Activated naive CD4-positive, alpha-beta T cell treated with anti-CD3 and anti-CD28 coated beads, Interleukin-2, amount 50 U/mL, for 16 hours (primary cell): ENCODE data around the gene NPHP4.
"Not testable (repeated sequence)": the region's sequence is repeated elsewhere in the genome, so short reads cannot be mapped to it uniquely, and the experiment has no call there.

Experiments used
- DNase-seq: peaks from one replicate; pipeline ENCODE4 v3.0.0-alpha.2; 2020

Gene NPHP4

DNA sequence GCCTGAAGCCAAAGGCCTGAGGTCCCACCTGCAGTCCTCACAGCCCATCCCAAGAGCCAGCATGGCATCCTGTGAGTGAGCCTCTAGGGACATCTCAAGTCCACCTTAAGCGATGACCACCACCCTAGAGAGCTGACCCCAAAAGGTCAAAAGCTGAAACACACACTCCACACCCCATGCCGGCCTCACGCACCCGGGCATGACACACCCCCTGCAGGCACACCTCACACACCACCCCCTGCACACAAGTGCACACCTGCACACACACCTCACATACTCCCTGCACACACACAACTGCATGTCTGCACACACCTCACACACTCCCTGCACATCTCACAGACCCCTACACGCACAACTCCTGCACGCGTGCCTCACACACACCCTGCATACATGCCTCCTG is 118.7 kb downstream of the NPHP4 start:
- no peak for DNase-seq

DNA sequence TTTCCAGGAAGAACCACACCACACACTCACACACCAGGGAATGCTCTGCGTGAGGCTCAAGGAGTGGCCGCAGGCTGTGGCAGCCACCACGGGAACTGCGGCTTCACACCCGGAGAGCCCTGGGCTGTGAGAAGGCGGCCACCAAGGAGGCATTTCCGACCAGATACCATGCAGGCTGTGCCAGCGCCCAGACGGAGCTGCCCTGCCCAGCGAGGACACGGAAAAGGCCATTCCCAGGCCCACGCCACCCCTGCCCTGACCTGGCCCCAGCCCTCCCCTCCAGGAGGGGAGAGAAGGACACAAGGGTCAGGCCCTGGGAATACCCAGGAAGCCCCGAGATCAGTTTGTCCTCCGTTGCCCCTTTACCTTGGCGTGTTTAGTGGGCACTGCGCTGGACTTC is 119.3 kb downstream of the NPHP4 start:
- DNase-seq, result no peak

DNA sequence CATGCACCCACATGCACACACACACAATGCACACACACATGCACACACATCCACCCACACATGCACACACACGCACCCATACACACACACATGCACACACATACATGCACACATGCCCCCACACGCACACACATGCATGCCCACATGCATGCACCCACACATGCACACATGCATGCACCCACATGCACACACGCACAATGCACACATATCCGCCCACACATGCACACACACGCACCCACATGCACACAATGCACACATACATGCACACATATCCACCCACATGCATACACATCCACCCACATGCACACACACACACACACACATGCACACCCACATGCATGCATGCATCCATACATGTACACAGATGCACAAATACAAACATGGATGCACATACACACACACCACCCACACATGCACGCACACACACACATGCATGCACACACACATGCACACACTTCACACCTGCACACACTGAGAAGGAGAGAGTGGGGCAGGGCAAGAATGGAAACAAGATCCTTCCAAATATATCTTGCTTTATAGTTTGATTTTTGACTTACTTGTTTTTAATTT is 123.2 kb downstream of the NPHP4 start:
- DNase-seq, result no peak

DNA sequence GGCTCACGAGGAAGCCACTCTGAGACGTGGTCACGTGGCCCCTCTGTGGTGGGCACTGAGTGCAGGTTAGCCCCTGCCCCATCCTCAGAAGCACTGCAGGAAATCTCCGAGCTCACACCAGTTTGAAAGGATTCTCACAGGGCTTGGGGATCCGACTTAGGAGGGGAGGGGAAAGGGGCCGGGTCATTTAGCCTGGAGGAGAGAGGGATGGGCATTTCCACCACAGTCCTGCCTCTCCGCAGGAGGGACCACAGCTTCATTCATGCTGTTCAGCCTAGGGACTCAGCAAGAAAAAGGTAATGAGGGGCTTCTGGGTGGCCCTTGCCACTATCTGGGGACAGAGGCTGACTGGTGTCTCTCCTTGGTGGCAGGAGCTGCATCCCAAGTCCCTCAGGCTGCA is 126.5 kb downstream of the NPHP4 start:
- no peak for DNase-seq

DNA sequence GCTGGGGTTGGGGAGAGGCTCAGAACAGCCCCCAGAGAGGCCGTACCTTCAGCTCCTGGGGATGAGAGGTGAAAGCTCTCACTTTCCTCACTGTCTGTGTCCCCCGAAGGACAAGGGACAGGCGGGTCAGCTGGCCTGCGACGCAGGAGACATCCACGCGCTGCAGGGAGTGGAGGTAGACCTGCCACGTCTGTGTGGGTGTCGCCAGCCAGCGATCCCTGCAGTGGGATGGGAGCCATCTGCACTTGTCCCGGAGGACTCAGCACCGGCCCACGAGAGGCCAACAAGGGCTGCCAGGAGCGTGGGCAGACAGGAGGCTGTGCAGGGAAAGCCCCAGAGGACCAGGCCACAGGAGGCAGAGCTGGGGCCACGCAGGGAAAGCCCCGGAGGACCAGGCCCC is 127.2 kb downstream of the NPHP4 start:
- no peak for DNase-seq

DNA sequence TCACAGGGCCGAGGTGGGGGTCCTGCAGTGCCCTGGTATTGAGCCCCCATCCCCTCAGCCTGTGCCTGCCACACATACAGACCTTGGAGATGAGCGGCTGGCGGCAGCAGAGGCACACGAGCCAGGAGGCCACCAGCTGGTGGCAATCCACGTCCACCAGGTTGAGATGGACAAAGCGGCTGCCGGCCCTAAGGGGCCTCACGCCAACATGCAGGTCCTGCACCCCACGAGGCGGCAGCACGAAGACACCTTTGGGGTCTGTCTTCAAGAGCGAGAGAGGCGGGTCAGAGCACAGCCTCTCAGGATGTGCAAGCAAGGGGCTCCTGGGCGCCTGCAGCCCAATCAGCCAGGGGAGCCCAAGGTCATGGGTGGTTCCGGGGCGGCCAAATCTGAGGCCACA is 128.0 kb downstream of the NPHP4 start:
- DNase-seq, result no peak

DNA sequence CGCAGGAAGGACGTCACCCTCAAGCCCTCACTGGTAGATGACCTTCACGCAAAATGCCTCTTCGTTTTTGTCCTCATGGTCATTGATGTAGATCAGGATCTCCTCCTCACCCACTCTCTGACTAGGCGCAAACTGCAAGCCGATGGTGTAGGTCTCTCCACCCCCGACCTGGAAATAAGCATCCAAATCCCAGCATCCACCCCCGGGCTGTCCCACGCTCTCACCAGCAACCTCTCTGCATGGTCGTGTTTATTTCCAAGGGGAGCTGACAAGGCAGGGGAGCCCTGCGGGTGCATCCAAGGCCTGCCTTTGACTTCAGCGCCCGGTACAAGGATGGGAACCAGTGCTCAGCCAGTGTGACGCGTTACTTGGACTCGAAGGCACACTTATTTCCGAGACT is 129.0 kb downstream of the NPHP4 start:
- no peak for DNase-seq

DNA sequence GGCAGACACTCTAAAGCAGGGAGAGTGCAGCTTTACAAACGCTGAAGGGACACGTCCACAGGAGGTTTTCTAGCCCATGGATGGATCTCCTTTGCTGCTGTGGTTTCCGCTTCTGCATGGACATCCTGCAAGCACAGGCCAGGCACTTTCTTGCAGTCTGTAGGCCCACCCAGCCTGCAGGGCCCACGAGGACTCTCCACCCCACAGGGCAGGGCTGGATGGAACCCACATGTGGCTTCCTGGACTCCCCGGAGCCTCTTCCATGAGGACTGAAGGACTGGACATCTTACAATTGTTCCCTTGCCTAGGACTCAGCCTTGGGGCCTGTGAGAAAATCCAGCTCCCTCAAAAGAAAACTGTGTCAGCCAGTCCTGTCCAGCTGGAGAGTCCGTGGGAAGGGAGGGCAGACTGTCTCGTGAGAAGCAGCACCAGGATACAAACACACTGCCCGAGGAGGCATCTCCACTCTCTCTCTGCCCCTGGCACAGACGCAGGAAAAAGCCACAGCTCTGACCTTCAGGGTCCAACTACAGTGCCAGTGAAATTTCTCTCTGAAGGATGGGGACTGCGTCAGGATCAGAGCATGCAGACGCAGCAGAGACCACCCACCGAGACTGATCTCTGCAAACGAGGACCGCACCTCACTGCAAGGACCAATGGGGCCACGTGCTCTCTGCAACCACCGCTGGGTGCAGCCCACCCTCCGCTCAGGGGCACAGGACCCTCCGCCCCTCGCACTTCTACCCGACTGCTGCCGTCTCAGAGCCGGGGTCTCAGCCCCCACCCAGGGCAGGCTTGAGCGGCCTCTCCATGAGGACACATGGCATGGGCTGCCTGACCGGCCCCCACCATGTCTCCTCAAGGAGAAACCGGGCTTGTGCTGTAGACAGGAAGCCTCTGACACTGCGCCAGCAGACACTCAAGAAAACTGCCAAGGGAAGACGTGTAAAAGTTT is 130.1 kb downstream of the NPHP4 start:
- no peak for DNase-seq

DNA sequence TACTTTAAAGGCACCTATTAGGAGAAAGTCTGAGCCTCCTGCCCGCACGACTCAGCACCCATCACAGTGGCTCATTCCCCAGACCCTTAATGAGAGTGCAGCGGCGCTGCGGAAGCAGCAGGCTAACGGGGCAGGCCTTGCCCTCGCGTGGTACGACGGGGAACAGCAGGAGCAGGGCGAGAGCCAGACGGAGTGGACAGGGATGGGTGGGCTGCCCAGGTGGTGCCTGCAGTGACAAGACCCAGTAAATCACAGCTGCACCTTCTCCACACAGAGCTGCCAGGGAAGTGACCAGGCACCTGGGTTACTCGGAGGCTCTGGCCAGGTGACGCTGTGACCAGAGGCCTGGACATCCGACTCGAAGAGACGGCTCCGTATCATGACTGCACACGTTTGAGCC is 131.9 kb downstream of the NPHP4 start:
- DNase-seq, result no peak

DNA sequence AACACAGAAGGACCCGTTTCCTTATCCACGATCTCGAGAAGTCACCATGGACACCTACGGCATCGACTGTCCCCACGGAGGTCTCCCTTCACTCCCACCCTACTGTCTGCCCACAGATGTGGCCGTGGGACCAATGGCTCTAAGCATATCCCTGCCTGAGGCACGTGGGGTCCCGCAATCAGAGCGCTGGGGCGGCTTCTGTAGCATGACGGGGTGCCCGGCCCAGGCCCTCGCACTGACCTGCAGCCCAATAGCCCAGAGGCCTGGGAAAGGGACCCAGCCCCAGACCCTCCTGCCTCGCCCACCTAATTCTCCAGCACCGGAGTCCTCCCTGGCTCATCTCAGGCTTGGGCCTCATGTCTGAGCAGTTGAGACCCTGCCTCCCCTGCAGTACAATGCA is 132.5 kb downstream of the NPHP4 start:
- DNase-seq, result no peak

DNA sequence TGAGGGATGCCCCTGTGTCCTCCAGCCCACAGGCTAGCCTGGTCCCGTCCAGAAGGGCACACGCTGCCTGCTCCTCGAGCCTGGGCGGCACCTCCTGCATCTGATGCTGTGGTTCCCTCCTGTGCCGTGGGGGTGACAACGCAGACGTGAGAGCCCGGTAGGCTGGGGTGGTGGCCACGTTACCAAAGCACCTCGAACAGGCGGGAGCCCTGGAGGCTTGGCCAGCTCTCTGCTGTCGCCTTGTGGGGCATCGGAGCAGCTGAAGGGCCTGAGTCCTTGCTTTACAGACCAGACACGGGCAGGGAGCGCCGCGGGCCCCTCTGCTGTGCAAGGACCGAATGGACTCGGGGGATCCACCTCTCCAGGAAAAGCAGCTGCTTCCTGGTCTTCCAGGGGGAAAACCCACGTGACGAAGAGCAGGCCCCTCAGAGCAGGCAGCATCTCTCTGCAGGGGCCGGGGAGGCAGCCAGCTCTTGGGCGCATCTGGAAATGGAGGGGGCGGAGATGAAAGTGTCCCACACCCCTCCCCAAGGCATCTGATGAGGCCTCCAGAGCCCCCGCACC is 133.3 kb downstream of the NPHP4 start:
- DNase-seq, result no peak

DNA sequence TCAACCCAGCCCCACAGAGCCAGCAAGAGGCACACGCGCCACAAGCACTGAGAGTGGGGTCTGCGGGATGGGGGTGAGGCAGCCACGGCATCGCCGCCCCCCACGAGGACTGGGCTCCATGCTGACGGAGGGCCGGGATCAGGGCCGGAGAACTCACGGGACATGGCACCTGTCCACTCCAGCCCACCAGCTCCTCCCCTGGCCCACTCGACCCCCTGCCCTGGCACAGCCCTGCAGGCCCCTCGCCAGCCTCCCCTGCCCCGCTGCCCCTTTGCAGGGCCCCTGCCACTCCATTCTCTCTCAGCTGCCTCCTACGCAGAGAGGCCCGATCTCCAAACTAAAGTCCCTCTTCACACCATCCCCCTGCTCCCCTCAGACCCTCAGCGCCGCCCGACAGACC is 134.0 kb downstream of the NPHP4 start:
- no peak for DNase-seq

DNA sequence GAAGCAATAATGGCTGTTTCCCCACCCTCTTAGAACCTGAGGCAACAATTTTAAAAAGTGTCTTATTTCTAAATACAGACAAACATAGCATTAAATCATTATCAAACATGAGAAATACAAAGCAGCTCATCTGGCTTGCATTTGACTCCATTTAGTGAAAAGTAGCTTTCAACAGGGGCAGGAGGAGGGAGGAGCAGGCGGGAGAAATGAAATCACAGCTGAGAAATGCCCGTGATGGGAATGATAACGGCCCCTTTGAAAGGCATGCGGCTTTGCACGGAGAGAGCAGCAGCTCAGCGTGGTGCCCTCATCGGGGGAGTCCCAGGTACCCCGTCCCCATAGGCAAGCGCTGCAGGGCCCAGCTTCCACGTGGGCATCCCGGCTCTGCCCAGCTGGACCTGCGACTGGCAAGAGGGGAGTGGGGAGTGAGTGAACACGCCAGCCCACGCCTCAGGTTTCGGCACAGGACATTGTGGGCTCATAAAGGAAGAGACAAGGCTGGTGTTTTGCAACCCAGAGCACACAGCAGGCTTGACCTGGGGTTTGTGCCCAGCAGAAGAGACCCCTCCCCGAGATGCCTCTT is 134.6 kb downstream of the NPHP4 start:
- no peak for DNase-seq

DNA sequence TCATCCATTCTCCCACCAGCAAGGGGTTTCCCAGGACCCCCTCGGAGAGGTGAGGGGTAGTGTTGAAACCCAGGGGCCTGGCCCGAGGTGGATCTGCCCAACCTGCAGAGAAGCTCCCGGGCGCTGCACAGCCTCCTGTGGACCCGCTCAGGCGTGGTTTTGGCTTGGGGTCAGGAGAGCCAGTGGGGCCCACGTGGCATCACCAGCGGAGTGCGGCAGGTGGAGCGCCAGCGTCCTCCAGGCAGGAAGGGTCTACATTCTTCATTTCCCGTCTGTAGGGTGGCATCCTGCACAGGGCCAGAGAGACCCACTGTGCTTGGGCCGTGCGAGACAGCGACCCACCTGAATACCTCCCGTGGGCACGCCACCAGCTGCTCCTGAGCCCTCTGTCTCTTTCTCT is 135.2 kb downstream of the NPHP4 start:
- DNase-seq, result no peak

DNA sequence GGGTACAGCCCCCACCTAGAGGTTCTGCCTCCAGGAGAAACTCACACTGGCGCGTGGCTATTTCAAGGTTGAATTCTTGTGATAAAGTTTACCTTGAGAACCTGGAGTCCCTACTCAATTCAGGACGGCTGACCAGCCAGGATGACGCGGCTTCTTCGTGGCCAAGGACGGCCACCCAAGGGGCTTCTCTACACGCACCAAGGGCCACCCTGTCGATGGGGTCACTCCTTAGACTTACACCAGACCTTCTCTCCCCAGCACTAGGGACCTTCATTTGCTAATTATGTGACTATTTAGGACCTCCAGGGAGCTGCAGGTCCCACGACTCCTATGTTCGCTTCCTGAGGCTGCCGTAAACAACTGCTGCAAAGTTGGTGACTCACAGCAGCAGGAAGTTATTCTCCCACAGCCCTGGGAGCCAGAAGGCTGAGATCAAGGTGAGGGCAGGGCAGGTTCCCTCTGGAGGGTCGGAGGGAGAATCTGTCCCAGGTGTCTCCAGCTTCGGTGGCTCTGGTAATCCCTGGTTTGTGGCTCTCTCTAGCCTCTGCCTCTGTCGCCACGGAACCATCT is 135.9 kb downstream of the NPHP4 start:
- no peak for DNase-seq

DNA sequence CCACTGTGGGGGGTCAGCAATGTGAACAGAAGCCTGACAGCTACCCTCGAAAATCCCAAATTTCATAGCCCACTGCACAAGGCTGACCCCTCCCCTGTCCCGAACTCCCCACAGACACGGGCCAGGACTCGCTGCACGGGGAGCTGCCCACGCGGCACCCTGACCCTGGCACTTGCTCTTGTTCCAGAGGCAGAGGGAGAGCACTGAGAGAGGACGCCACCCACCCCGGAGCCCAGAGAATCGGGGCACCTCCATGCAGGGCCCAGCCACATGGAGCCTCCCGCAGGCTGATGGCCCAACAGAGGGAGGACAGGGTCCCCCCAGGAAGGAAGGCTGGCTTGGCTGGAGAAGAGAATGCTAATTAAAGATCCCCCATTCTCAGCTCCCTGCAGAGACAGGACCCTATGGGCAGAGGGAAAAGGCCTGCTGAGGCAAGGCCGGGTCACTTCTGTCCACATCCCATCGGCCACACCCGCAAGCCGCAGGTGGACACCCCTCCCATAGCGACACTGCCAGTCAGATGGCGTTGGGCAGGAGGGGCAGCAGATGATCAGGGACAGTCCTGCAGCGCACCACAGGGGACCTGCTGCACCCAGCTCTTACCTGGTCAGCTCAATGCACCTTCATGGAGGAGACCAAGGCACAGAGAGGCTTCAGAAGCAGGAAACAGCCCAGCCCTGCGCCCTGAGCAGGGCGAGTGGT is 136.9 kb downstream of the NPHP4 start:
- DNase-seq, result no peak

DNA sequence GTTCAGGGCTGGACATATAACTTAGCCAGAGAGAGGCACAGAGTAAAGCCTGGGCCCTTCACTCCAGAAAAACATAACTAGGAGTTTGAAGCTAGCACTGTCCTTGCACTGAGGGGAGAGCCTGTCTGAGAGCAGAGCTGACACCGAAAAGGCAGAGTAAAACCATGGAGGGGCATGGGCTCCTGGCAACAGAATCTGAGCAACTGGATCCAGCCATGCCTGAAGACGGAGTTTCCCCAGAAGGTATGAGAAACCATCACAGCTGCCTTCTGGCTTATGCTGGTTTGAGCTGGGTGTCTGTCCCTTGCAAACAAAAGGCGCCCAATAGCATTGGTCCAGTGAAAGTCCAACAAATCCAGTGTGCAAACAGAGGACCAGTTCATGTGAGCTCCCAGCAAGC is 137.5 kb downstream of the NPHP4 start:
- DNase-seq, result no peak

DNA sequence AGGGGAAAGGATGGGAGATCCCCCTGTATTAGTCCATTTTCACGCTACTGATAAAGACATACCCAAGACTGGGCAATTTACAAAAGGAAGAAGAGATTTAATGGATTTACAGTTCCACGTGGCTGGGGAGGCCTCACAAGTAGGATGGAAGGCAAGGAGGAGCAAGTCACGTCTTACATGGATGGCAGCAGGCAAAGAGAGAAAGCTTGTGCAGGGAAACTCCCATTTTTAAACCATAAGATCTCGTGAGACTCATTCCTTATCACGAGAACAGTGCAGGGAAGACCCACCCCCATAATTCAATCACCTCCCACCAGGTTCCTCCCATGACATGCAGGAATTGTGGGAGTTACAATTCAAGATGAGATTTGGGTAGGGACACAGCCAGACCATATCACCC is 138.4 kb downstream of the NPHP4 start:
- not testable (repeated sequence) for DNase-seq

DNA sequence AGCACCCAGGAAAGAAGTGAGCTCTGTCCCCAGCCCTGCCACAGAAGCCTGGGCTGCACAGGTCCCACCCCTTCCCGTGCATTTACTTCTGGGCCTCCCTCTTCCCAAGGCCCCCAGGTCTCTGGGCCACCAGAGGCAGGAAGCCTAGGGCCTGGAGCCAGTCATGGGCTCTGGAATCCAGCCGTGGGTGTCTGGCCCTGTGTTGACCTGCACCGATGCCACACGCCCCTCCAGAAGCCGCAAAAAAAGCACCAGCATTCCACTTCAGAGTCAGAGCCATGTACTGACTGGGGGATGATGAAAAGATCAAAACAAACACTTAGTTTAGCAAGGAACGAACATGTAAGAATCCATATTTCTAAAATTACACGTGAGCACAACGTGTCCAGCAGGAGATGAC is 141.7 kb downstream of the NPHP4 start:
- no peak for DNase-seq

DNA sequence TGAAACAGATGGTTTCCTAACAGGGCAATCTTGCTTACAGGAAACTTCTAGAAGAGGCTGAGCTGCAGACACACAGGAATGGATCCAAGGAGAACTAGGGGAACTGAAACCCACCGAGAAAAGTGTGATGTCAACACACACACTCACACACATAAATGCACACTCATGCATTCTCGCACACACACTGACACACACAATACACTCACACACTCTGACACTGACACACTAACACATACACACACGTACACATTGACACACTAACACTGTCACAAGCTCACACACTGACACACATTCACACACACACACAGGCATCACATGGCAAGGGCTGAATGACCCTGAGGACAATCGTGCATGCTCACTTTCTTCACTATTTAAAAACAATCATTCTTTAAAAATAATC is 142.7 kb downstream of the NPHP4 start:
- no peak for DNase-seq

DNA sequence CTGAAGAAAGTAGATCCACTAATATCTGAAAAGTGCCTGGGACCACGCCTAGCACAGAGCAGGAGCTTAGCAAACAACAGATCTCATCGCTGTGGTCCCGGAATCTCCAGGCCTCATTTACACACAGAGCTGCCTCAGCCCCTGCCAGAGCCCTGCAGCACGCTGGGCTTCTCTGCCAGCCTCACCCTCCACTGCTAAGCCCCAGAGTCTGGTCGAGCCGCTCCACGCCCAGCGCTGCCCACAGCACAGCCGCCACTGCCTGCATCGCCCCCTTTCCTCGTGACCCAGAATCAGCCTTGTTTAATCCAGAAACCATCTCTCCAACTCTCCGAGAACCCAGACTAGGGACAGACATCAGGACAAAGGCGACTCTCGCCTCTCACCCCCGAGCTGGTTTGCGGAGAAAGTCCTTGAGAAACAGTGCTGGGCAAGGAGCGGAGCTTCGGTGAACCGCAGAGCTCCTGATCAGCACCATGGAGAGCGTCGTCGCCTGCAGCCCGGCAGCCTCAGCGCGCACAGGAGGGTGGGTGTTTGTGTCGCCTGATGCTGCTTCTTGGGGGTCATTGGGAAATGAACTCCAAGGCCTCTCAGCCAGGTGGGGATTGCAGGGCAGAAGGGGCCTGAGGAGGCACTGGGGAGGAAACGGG is 145.1 kb downstream of the NPHP4 start:
- DNase-seq, result no peak

DNA sequence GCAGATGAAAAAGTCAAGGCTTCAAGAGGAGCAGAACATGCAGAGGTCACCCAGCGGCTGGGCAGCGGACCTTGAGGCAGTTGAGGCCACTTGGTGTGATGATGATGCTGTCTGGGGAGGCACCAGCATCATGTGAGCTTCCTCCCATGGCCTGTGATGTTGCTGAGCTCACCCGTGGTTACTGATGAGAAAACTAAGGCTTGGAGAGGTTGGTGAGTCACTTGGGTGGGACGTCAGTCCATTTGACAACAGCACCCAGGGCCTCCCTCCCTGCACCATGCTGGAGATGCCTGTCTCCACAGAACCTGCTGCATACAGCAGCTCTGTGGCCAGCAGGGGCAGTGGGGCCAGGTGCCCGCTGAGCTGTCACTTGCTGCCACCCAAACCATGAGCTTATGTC is 146.8 kb downstream of the NPHP4 start:
- DNase-seq, result no peak
